ENCODE measurements around the gene PCDH15. TPM values are rescaled to one million over a fixed set of nuclear protein-coding genes. Genes with fewer than 3 reads are reported as not detected.

PCDH15 gene
- total and polyA plus RNA-seq, 9 of the 15 experiments (the other 6 are each of a cell fraction or from before 2014, with no cell fraction given) = not detected

- no peak for TF ChIP-seq FOXM1 (IDR thresholded peaks at IDR 0.05; ENCODE audit: low read depth)
- TF ChIP-seq FOXM1 (CRISPR knock-in tag; IDR thresholded peaks at IDR 0.05; ENCODE audit: low read depth) = no peak
- TF ChIP-seq MYNN (IDR thresholded peaks at IDR 0.05) = no peak
- TF ChIP-seq MYNN (CRISPR knock-in tag; IDR thresholded peaks at IDR 0.05) = no peak
- no peak for TF ChIP-seq FOXK1 (CRISPR knock-in tag; IDR thresholded peaks at IDR 0.05; ENCODE audit: borderline replicate concordance)
- TF ChIP-seq RCOR1 (IDR thresholded peaks at IDR 0.05; ENCODE audit: borderline replicate concordance in 1 of 2, low read depth in 2 of 2, low read length in 2 of 2) = no peak
- no peak for TF ChIP-seq ZNF3 (CRISPR knock-in tag; IDR thresholded peaks at IDR 0.05)
- TF ChIP-seq IRF2 (CRISPR knock-in tag; IDR thresholded peaks at IDR 0.05) = no peak
- no peak for TF ChIP-seq ATF1 (CRISPR knock-in tag; IDR thresholded peaks at IDR 0.05)
- no peak for TF ChIP-seq ATF1 (tag; IDR thresholded peaks at IDR 0.05)
- TF ChIP-seq HMGN3 (IDR thresholded peaks at IDR 0.05; ENCODE audit: borderline replicate concordance, extremely low read depth, insufficient read length, low read depth, low read length) = no peak
- TF ChIP-seq RBM22 (IDR thresholded peaks at IDR 0.05; ENCODE audit: low read depth, low read length, poor library complexity, severe bottlenecking) = no peak
- no peak for TF ChIP-seq KLF6 (CRISPR knock-in tag; IDR thresholded peaks at IDR 0.05; ENCODE audit: borderline replicate concordance)
- TF ChIP-seq CHD4 (IDR thresholded peaks at IDR 0.05; ENCODE audit: insufficient read depth, insufficient replicate concordance, low read depth, low read length, poor library complexity, severe bottlenecking) = no peak
- no peak for TF ChIP-seq ZNF175 (CRISPR knock-in tag; IDR thresholded peaks at IDR 0.05; ENCODE audit: low read depth)
- no peak for TF ChIP-seq ZBTB34 (CRISPR knock-in tag; IDR thresholded peaks at IDR 0.05)
- no peak for TF ChIP-seq ELF2 (CRISPR knock-in tag; IDR thresholded peaks at IDR 0.05)
These were observed 26.0 kb upstream of the PCDH15 start (continued) for GRCh38 chr10:54826994-54827560.

Measured in K562 (cell line).